Measurements from ENCODE around the gene NR4A3. TPM values are rescaled to one million over a fixed set of nuclear protein-coding genes. Genes with fewer than 3 reads are reported as not detected.

Gene NR4A3
- total RNA-seq, 1 donor from 2014 or later, result 2.0 TPM

- no peak overlapping the region for H3K4me3 Mint-ChIP-seq
- no peaks in the 10 kb centered on the region for H3K27me3 Mint-ChIP-seq
- no peak for DNase-seq (ENCODE audit: extremely low spot score, unreplicated experiment)
- TF ChIP-seq CTCF (conservative IDR thresholded peaks at IDR 0.05), result no peak
- H3K9me3 Mint-ChIP-seq, result no peaks in the 10 kb centered on the region
- no peaks in the 10 kb centered on the region for H3K36me3 Mint-ChIP-seq
- no peak overlapping the region for H3K27ac Mint-ChIP-seq
- peaks cover 5% of the 10 kb centered on the region for H3K4me1 Mint-ChIP-seq (ENCODE audit: unreplicated experiment)
These were observed 51.8 kb downstream of the NR4A3 start for GRCh38 chr9:99873531-99873930.

- no peak for TF ChIP-seq CTCF (conservative IDR thresholded peaks at IDR 0.05)
These were observed 52.4 kb downstream of the NR4A3 start for GRCh38 chr9:99873943-99874584.

GRCh38 chr9:99876190-99876589 is 54.5 kb downstream of the NR4A3 start:
- H3K4me1 Mint-ChIP-seq (ENCODE audit: unreplicated experiment), result no peaks in the 10 kb centered on the region
- TF ChIP-seq CTCF (conservative IDR thresholded peaks at IDR 0.05), result no peak
- H3K27ac Mint-ChIP-seq, result no peak overlapping the region
- DNase-seq (ENCODE audit: extremely low spot score, unreplicated experiment), result no peak
- peaks cover 4% of the 10 kb centered on the region for H3K36me3 Mint-ChIP-seq
- H3K4me3 Mint-ChIP-seq, result no peak overlapping the region
- no peaks in the 10 kb centered on the region for H3K9me3 Mint-ChIP-seq
- no peaks in the 10 kb centered on the region for H3K27me3 Mint-ChIP-seq

More at GRCh38 chr9:99873943-99874584, 52.4 kb downstream of the NR4A3 start:
- Mint-ChIP-seq H3K4me1 (ENCODE audit: unreplicated experiment) (peaks cover 5% of the 10 kb centered on the region), H3K27ac (no peak overlapping the region), H3K36me3 (no peaks in the 10 kb centered on the region), H3K4me3 (no peak overlapping the region), H3K27me3 (no peaks in the 10 kb centered on the region), H3K9me3 (no peaks in the 10 kb centered on the region)
- DNase-seq (ENCODE audit: extremely low spot score, unreplicated experiment), result no peak

- H3K27me3 Mint-ChIP-seq, result no peaks in the 10 kb centered on the region
- DNase-seq (ENCODE audit: extremely low spot score, unreplicated experiment), result no peak
- no peak overlapping the region for H3K27ac Mint-ChIP-seq
- H3K4me1 Mint-ChIP-seq (ENCODE audit: unreplicated experiment), result no peaks in the 10 kb centered on the region
- H3K9me3 Mint-ChIP-seq, result no peaks in the 10 kb centered on the region
- peaks cover 4% of the 10 kb centered on the region for H3K36me3 Mint-ChIP-seq
- no peak overlapping the region for H3K4me3 Mint-ChIP-seq
- TF ChIP-seq CTCF (conservative IDR thresholded peaks at IDR 0.05), result no peak
These were observed 57.0 kb downstream of the NR4A3 start for GRCh38 chr9:99878651-99879050.

- Mint-ChIP-seq H3K27ac (no peak overlapping the region), H3K4me3 (no peak overlapping the region), H3K9me3 (no peaks in the 10 kb centered on the region), H3K36me3 (peaks cover 4% of the 10 kb centered on the region), H3K27me3 (no peaks in the 10 kb centered on the region), H3K4me1 (ENCODE audit: unreplicated experiment) (no peaks in the 10 kb centered on the region)
- no peak for TF ChIP-seq CTCF (conservative IDR thresholded peaks at IDR 0.05)
- DNase-seq (ENCODE audit: extremely low spot score, unreplicated experiment), result no peak
These were observed 60.1 kb downstream of the NR4A3 start for GRCh38 chr9:99881769-99882168.

Measured in type B pancreatic cell (in vitro differentiated cells).